Kidney (tissue), 14 donors: Measurements from ENCODE around the gene TTC23. TPM values are rescaled to one million over a fixed set of nuclear protein-coding genes. Genes with fewer than 3 reads are reported as not detected.

ENCODE experiments used
- DNase-seq, 5 donors: peaks; one replicate each; pipeline ENCODE4 v3.0.0-alpha.2; 2013 to 2020
- FAIRE-seq: peaks from 2 replicates; lab custom pipeline; 2012; peaks lifted over from hg19 to GRCh38; lab: Jason Lieb, UNC
- H3K27ac ChIP-seq, 2 donors: one replicate each; pipeline ENCODE4 v1.7.0; 2013; ENCODE audit warnings: low read depth in 2 of 2, low read length in 2 of 2, inconsistent platforms in 1 of 2
- H3K27me3 ChIP-seq: one replicate; pipeline ENCODE4 v1.7.1; 2013; ENCODE audit warnings: low read length, inconsistent platforms; ENCODE audit not compliant: control insufficient read depth, insufficient read depth
- H3K36me3 ChIP-seq, 3 donors: one replicate each; pipeline versions ENCODE4 v1.7.0 to v1.7.1; 2013; ENCODE audit warnings: low read length in 3 of 3, control low read depth in 1 of 3, inconsistent platforms in 1 of 3; ENCODE audit not compliant: insufficient read depth in 3 of 3, control insufficient read depth in 2 of 3
- H3K4me1 ChIP-seq, 3 donors: one replicate each; pipeline versions ENCODE4 v1.7.0 to v1.7.1; 2013; ENCODE audit warnings: low read length in 3 of 3, inconsistent platforms in 1 of 3, low read depth in 1 of 3; ENCODE audit not compliant: control insufficient read depth in 2 of 3, insufficient read depth in 2 of 3
- H3K4me3 ChIP-seq, 3 donors: one replicate each; pipeline versions ENCODE4 v1.7.0 to v1.8.1; 2013; ENCODE audit warnings: low read length in 3 of 3, control low read depth in 1 of 3, inconsistent platforms in 1 of 3
- H3K9ac ChIP-seq, 3 donors: one replicate each; pipeline versions ENCODE4 v1.7.0 to v1.7.1; 2013; ENCODE audit warnings: low read length in 3 of 3, control low read depth in 1 of 3, inconsistent platforms in 1 of 3
- H3K9me3 ChIP-seq, 3 donors: one replicate each; pipeline versions ENCODE4 v1.7.0 to v1.7.1; 2013; ENCODE audit warnings: low read length in 3 of 3, control low read depth in 1 of 3, inconsistent platforms in 1 of 3; ENCODE audit not compliant: control insufficient read depth in 2 of 3, insufficient read depth in 1 of 3
- CTCF ChIP-seq: IDR thresholded peaks from 3 replicates; pipeline ENCODE4 v1.5.1; 2012; ENCODE audit warnings: mild to moderate bottlenecking, moderate library complexity, borderline replicate concordance; ENCODE audit not compliant: insufficient read depth; ENCODE audit errors: extremely low read depth
- intact Hi-C: fragments of 100-400 bp; cut with DNase I; formaldehyde crosslinking; loops from one replicate; pipeline ENCODE4 v1.11.1; 2022
- polyA plus RNA-seq: library from polyadenylated mRNA; stranded (reverse); fragments of 350-450 nt; fragmentation: Illumina TruSeq; extraction: RNeasy Lipid Tissue Mini Kit (QIAGEN cat#74804); gene quantifications from one replicate; pipeline ENCODE4 v1.2.3, GENCODE V29; 2014; ENCODE audit warnings: low read depth, low replicate concordance; ENCODE audit not compliant: insufficient read depth
- total RNA-seq: library from RNA; stranded (reverse); fragmentation: NEBNext Ultra II Directional; extraction: Animal tissue kit (Norgen Biotek cat#: 25700); gene quantifications from one replicate; pipeline ENCODE4 v1.2.1, GENCODE V29; 2021
- donor health status: control.
- donor health status: control.
- donor health status: control.
- donor health status: control.
- donor health status: control.
- donor health status: DM: yes; HTN: yes; CAD: no.
- donor health status: Normal renal cell carcinoma (clear cell type).

TTC23 gene
- total and polyA plus RNA-seq, 2 donors from 2014 or later = 11.2 to 23.6 TPM

GRCh38 chr15:99155961-99156443 is 93.4 kb downstream of the TTC23 start:
- FAIRE-seq = no peak
- Histone ChIP-seq H3K36me3 (peaks cover 0 to 11% (median 8%) of the 10 kb centered on the region in 3 donors), H3K27me3 (no peaks in the 10 kb centered on the region), H3K9ac (no peak overlapping the region), H3K4me3 (no peak overlapping the region), H3K27ac (no peak overlapping the region), H3K9me3 (no peaks in the 10 kb centered on the region), H3K4me1 (no peaks in the 10 kb centered on the region)
- DNase-seq = no peak
- intact Hi-C loops = no loop called here
- no peak for TF ChIP-seq CTCF

GRCh38 chr15:99154271-99154670 is 95.1 kb downstream of the TTC23 start:
- FAIRE-seq = no peak
- Histone ChIP-seq H3K4me3 (no peak overlapping the region), H3K4me1 (no peaks in the 10 kb centered on the region), H3K9ac (no peak overlapping the region), H3K9me3 (no peaks in the 10 kb centered on the region), H3K36me3 (peaks cover 0 to 10% (median 4%) of the 10 kb centered on the region in 3 donors), H3K27ac (no peak overlapping the region), H3K27me3 (no peaks in the 10 kb centered on the region)
- no peak for DNase-seq
- intact Hi-C loops = no loop called here
- TF ChIP-seq CTCF = no peak

GRCh38 chr15:99153026-99153535 is 96.3 kb downstream of the TTC23 start:
- Histone ChIP-seq H3K27me3 (no peaks in the 10 kb centered on the region), H3K36me3 (peaks cover 0 to 4% (median 0%) of the 10 kb centered on the region in 3 donors), H3K4me3 (no peak overlapping the region), H3K9ac (no peak overlapping the region), H3K27ac (no peak overlapping the region), H3K9me3 (no peaks in the 10 kb centered on the region), H3K4me1 (no peaks in the 10 kb centered on the region)
- no peak for DNase-seq
- intact Hi-C loops = no loop called here
- no peak for TF ChIP-seq CTCF
- FAIRE-seq = no peak

- Histone ChIP-seq H3K9ac (no peak overlapping the region), H3K4me3 (no peak overlapping the region), H3K27me3 (no peaks in the 10 kb centered on the region), H3K36me3 (peaks cover 0 to 4% (median 0%) of the 10 kb centered on the region in 3 donors), H3K4me1 (no peaks in the 10 kb centered on the region), H3K27ac (no peak overlapping the region), H3K9me3 (no peaks in the 10 kb centered on the region)
- no peak for TF ChIP-seq CTCF
- DNase-seq = no peak
- intact Hi-C loops = no loop called here
- no peak for FAIRE-seq
These were observed 98.2 kb downstream of the TTC23 start for GRCh38 chr15:99151156-99151555.
